A673 (cell line): ENCODE measurements around the gene MTHFD1L. TPM values are rescaled to one million over a fixed set of nuclear protein-coding genes. Genes with fewer than 3 reads are reported as not detected.

Experiments used
- BruUV-seq: library from RNA; stranded (reverse); fragments of 400-500 nt; replicated peaks from 2 replicates; lab custom pipeline; 2021; lab: Mats Ljungman, UMichigan
- CTCF ChIA-PET: fragments of 300-600 bp; sonication (Branson Sonifier 250); formaldehyde crosslinking; loops from one replicate; lab custom pipeline; 2022; ENCODE audit warnings: antibody characterized with exemption; lab: Charles Lee
- POLR2A ChIA-PET: fragments of 300-600 bp; sonication (Branson Sonifier 250); formaldehyde crosslinking; loops from one replicate; lab custom pipeline; 2022; ENCODE audit warnings: antibody characterized with exemption; ENCODE audit not compliant: low non-redundant PET; lab: Charles Lee
- DNase-seq: peaks from one replicate; pipeline ENCODE4 v3.0.0-alpha.2; 2015; ENCODE audit warnings: low spot score
- H3K27ac ChIP-seq: fragments of 200-600 bp; sonication (generic); 2 replicates; pipeline ENCODE4 v1.5.1; 2016; ENCODE audit warnings: mixed run types, low read depth, mild to moderate bottlenecking, mixed read lengths, antibody characterized with exemption, low read length; ENCODE audit not compliant: poor library complexity, severe bottlenecking
- H3K27me3 ChIP-seq: fragments of 200-600 bp; sonication (generic); replicated peaks from 2 replicates; pipeline ENCODE4 v1.6.1; 2017; ENCODE audit warnings: mixed run types, low read depth, mild to moderate bottlenecking, mixed read lengths, antibody characterized with exemption, low read length; ENCODE audit not compliant: insufficient read depth, poor library complexity
- H3K36me3 ChIP-seq: fragments of 200-600 bp; sonication (generic); 2 replicates; pipeline ENCODE4 v1.6.1; 2016; ENCODE audit warnings: mixed run types, mild to moderate bottlenecking, mixed read lengths, antibody characterized with exemption, low read length; ENCODE audit not compliant: insufficient read depth, poor library complexity, severe bottlenecking
- H3K4me1 ChIP-seq: fragments of 200-600 bp; sonication (generic); 2 replicates; pipeline ENCODE4 v1.6.1; 2017; ENCODE audit warnings: mixed run types, mild to moderate bottlenecking, mixed read lengths, antibody characterized with exemption, low read length; ENCODE audit not compliant: insufficient read depth, poor library complexity, severe bottlenecking
- H3K4me3 ChIP-seq: fragments of 200-600 bp; sonication (generic); 2 replicates; pipeline ENCODE4 v1.5.1; 2016; ENCODE audit warnings: low read depth, mixed run types, mild to moderate bottlenecking, mixed read lengths, low read length; ENCODE audit not compliant: poor library complexity, severe bottlenecking
- H3K9me3 ChIP-seq: fragments of 200-600 bp; sonication (generic); 2 replicates; pipeline ENCODE4 v1.6.1; 2016; ENCODE audit warnings: mixed run types, low read depth, mild to moderate bottlenecking, mixed read lengths, antibody characterized with exemption, low read length; ENCODE audit not compliant: poor library complexity, severe bottlenecking
- EZH2 ChIP-seq: fragments of 200-600 bp; sonication (generic); IDR thresholded peaks from 2 replicates; pipeline ENCODE4 v1.6.1; 2017; ENCODE audit warnings: borderline replicate concordance, low read depth, mild to moderate bottlenecking, mixed read lengths, antibody characterized with exemption, low read length; ENCODE audit not compliant: poor library complexity, severe bottlenecking
- intact Hi-C: fragments of 100-400 bp; cut with micrococcal nuclease; formaldehyde crosslinking; loops from one replicate; pipeline ENCODE4 v1.10.0; 2022; ENCODE audit not compliant: unreplicated experiment
- total RNA-seq: library from RNA; stranded (reverse); gene quantifications from 2 replicates; pipeline ENCODE4 v1.2.3, GENCODE V29; 2021
- TF ChIP-seq, protein P1 (sequence below): fragments of 300-800, 200-600 bp; sonication (generic); conservative IDR thresholded peaks from 2 replicates; pipeline ENCODE4 v1.5.1; 2017; ENCODE audit warnings: low read depth, mild to moderate bottlenecking, antibody characterized with exemption, low read length, moderate library complexity, mixed read lengths

The MTHFD1L gene
- total RNA-seq, 1 experiment from 2014 or later, result 78.7 TPM

DNA sequence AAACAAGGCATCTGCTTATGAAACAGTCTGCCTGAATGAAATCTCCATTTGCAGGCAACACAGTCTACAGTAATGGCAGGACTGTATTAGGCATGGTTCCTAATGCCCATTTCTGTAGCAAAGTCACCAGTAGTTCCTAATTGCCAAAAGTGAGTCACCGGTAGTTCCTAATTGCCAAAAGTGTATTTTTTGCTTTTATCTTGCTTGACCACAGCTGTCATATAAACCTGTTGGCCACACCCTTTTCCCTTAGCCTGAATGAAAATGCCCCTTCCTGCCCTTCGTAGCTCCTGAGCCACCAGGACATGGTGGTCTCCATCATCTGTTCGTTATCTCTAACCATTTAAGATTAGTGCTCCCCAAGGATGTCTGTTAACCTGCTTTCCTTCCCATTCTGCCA is 34.5 kb downstream of the MTHFD1L start:
- Histone ChIP-seq H3K27ac (no peak overlapping the region), H3K36me3 (no peaks in the 10 kb centered on the region), H3K9me3 (no peaks in the 10 kb centered on the region), H3K4me1 (peaks cover 29% of the 10 kb centered on the region), H3K27me3 (no peaks in the 10 kb centered on the region), H3K4me3 (no peak overlapping the region)
- no peak for DNase-seq
- POLR2A ChIA-PET, result no interaction called here
- TF ChIP-seq, protein P1, sequence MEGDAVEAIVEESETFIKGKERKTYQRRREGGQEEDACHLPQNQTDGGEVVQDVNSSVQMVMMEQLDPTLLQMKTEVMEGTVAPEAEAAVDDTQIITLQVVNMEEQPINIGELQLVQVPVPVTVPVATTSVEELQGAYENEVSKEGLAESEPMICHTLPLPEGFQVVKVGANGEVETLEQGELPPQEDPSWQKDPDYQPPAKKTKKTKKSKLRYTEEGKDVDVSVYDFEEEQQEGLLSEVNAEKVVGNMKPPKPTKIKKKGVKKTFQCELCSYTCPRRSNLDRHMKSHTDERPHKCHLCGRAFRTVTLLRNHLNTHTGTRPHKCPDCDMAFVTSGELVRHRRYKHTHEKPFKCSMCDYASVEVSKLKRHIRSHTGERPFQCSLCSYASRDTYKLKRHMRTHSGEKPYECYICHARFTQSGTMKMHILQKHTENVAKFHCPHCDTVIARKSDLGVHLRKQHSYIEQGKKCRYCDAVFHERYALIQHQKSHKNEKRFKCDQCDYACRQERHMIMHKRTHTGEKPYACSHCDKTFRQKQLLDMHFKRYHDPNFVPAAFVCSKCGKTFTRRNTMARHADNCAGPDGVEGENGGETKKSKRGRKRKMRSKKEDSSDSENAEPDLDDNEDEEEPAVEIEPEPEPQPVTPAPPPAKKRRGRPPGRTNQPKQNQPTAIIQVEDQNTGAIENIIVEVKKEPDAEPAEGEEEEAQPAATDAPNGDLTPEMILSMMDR, result no peak
- TF ChIP-seq EZH2, result no peak
- CTCF ChIA-PET, result no interaction called here
- BruUV-seq, result no TSS peak
- intact Hi-C loops, result no loop called here

DNA sequence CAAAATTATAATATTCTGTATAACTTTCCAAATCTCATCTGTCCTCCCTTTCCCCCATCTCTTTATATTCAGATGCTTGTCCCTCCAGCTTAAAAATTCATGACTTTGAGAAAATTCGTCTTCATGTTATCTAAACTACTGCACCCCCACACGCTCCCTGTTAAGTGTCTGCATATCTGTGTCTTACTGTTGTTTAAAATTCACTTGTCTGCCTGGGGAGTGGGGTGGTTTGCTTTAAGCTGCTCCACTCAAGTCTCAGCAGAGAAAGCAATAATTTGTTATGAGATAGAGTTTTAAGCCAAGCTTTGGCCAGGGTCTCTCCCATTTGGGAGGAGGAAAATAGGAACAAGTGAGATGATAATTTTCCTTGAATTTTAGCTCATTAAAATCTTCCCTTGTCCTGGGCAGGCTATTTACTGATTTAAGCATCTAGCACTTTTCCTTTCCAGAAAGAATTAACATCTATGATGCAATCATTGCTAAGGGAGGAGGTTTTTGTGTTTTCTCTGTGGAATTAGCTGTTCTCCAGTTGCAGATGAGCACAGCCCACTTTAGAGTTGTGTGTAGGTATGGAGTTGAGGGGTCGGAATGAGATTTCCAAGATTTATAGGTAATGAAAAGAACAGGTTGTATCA is 36.8 kb downstream of the MTHFD1L start:
- peak overlapping the region; percentile 61 for H3K27ac ChIP-seq
- TF ChIP-seq, protein P1, result no peak
- no peak for TF ChIP-seq EZH2
- peaks cover 25% of the 10 kb centered on the region for H3K4me1 ChIP-seq
- no peaks in the 10 kb centered on the region for H3K27me3 ChIP-seq
- H3K4me3 ChIP-seq, result no peak overlapping the region
- no peaks in the 10 kb centered on the region for H3K9me3 ChIP-seq
- no peak for DNase-seq
- POLR2A ChIA-PET, result interaction anchor here (0.6 kb wide), 1 partner anchor 1580 kb away, joined by 4 read pairs; no protein-coding TSS in a partner anchor
- peaks cover 9% of the 10 kb centered on the region for H3K36me3 ChIP-seq
- intact Hi-C loops, result no loop called here
- CTCF ChIA-PET, result interaction anchor here (1.1 kb wide), 1 partner anchor 422 kb away, joined by 3 read pairs; no protein-coding TSS in a partner anchor
- no TSS peak for BruUV-seq

GRCh38 chr6:150905769-150906168 is 40.3 kb downstream of the MTHFD1L start:
- CTCF ChIA-PET, result no interaction called here
- H3K4me1 ChIP-seq, result peaks cover 15% of the 10 kb centered on the region
- peaks cover 17% of the 10 kb centered on the region for H3K36me3 ChIP-seq
- H3K9me3 ChIP-seq, result no peaks in the 10 kb centered on the region
- POLR2A ChIA-PET, result no interaction called here
- H3K4me3 ChIP-seq, result no peak overlapping the region
- TF ChIP-seq, protein P1, result peak; percentile 50
- no peak for TF ChIP-seq EZH2
- BruUV-seq, result no TSS peak
- intact Hi-C loops, result no loop called here
- H3K27me3 ChIP-seq, result no peaks in the 10 kb centered on the region
- DNase-seq, result no peak
- H3K27ac ChIP-seq, result no peak overlapping the region
